GM12874 (cell line): ENCODE results near the gene ALDH7A1.

Experiments
- CTCF ChIP-seq: IDR thresholded peaks from 2 replicates; pipeline ENCODE4 v1.5.1; 2011; ENCODE audit warnings: low read depth, mild to moderate bottlenecking, control low read depth, low read length, moderate library complexity; ENCODE audit not compliant: insufficient read depth

Gene ALDH7A1

GRCh38 chr5:126540631-126541030 lies 54.4 kb downstream of the ALDH7A1 start:
- no peak for TF ChIP-seq CTCF

GRCh38 chr5:126538579-126538978 lies 56.4 kb downstream of the ALDH7A1 start:
- TF ChIP-seq CTCF = no peak

- no peak for TF ChIP-seq CTCF
These were observed 58.1 kb downstream of the ALDH7A1 start for GRCh38 chr5:126536874-126537273.

GRCh38 chr5:126535856-126536545 lies 59.0 kb downstream of the ALDH7A1 start:
- no peak for TF ChIP-seq CTCF

DNA sequence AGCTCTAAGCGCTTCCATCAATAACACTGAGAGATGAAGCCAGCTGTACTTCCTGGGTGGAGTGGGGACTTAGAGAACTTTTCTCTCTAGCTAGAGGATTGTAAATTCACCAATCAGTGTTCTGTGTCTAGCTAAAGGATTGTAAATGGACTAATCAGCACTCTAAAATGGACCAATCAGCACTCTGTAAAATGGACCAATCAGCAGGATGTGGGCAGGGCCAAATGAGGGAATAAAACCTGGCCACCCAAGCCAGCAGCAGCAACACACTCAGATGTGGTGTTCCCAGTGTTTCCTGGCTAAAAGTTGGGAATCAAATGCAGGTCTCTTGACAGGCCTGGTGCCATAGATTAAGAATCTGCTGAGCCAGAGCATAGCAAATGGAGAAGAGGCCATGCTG lies 60.5 kb downstream of the ALDH7A1 start:
- TF ChIP-seq CTCF = no peak

GRCh38 chr5:126531543-126532120 lies 63.4 kb downstream of the ALDH7A1 start:
- no peak for TF ChIP-seq CTCF

- TF ChIP-seq CTCF = no peak
These were observed 67.1 kb downstream of the ALDH7A1 start for GRCh38 chr5:126527892-126528291.
